Measurements from ENCODE around the gene CIDEB. TPM values are rescaled to one million over a fixed set of nuclear protein-coding genes. Genes with fewer than 3 reads are reported as not detected.
A peak's percentile ranks its signal among the peaks of the same experiment; 100 is the strongest.

The CIDEB gene
- total RNA-seq, 1 experiment from 2014 or later: not detected

- WGBS (ENCODE audit: extremely low coverage, insufficient read length, low lambda C conversion rate): no CpG with 5 or more reads among the region's 9 CpGs
- no peak overlapping the region for H3K4me2 ChIP-seq (ENCODE audit: insufficient read depth, insufficient read length, low read length)
- H2AK5ac ChIP-seq (ENCODE audit: insufficient read length, low read length): no peak overlapping the region
- no peak overlapping the region for H3K27ac ChIP-seq (ENCODE audit: insufficient read length, low read depth, low read length)
- TF ChIP-seq CTCF (conservative IDR thresholded peaks at IDR 0.05): no peak
- no peak overlapping the region for H2AFZ ChIP-seq (ENCODE audit: low read length)
- H4K91ac ChIP-seq (ENCODE audit: insufficient read length, low read depth, low read length): no peak overlapping the region
- no peaks in the 10 kb centered on the region; the same call in 1 of the 2 replicates for H3K27me3 ChIP-seq (ENCODE audit: insufficient read depth, low read length)
- no peak overlapping the region for H3K23ac ChIP-seq (ENCODE audit: insufficient read length, low read depth, low read length)
- Mint-ChIP-seq H3K9me3 (no peaks in the 10 kb centered on the region; a peak in 3 of 5 replicates), H3K27me3 (ENCODE audit: low read depth) (peaks cover 64% of the 10 kb centered on the region), H3K4me3 (no peak overlapping the region), H3K27ac (peak overlapping the region in 1 of 3 experiments; percentile 84; a peak in 1 of 7 replicates), H3K36me3 (ENCODE audit: insufficient read depth in 1 of 3, low read depth in 3 of 3) (no peaks in the 10 kb centered on the region), H3K4me1 (no peaks in the 10 kb centered on the region)
- no peak overlapping the region for H3T11ph ChIP-seq (ENCODE audit: low read length)
- H4K8ac ChIP-seq (replicated peaks; ENCODE audit: insufficient read length, low read depth, low read length): no peak overlapping the region
- no peak overlapping the region for H2BK120ac ChIP-seq (ENCODE audit: low read depth, low read length, poor library complexity, severe bottlenecking)
- H3K23me2 ChIP-seq (ENCODE audit: insufficient read length, low read depth, low read length, poor library complexity, severe bottlenecking): no peaks in the 10 kb centered on the region
- no peaks in the 10 kb centered on the region for H3K79me2 ChIP-seq (ENCODE audit: insufficient read depth, low read length)
- H3K4ac ChIP-seq (ENCODE audit: low read depth, low read length): no peak overlapping the region
- no peak overlapping the region for H2BK20ac ChIP-seq (ENCODE audit: low read depth, low read length, poor library complexity, severe bottlenecking)
- no peak overlapping the region for H2BK5ac ChIP-seq (ENCODE audit: insufficient read length, low read length)
- no peaks in the 10 kb centered on the region for H4K20me1 ChIP-seq (ENCODE audit: control insufficient read depth, insufficient read depth, insufficient read length)
- no peak overlapping the region for H4K5ac ChIP-seq (ENCODE audit: insufficient read length, low read depth, low read length)
- no peak overlapping the region for H2BK15ac ChIP-seq (ENCODE audit: low read depth, low read length)
- no peak for DNase-seq
- H3K79me1 ChIP-seq (ENCODE audit: insufficient read depth, low read depth, low read length, poor library complexity, severe bottlenecking): no peaks in the 10 kb centered on the region
- no peaks in the 10 kb centered on the region for H3K9me3 ChIP-seq (ENCODE audit: control insufficient read depth, low read depth, low read length)
- no peak overlapping the region for H3K18ac ChIP-seq (ENCODE audit: insufficient read length, low read depth, low read length)
- H3K14ac ChIP-seq (ENCODE audit: insufficient read depth, low read length): no peak overlapping the region
- H2BK12ac ChIP-seq (ENCODE audit: insufficient read length, low read depth, low read length): no peak overlapping the region
- H3K56ac ChIP-seq (ENCODE audit: insufficient read length, low read depth, low read length): no peak overlapping the region
- no peaks in the 10 kb centered on the region for H3K4me1 ChIP-seq (ENCODE audit: insufficient read depth, low read length)
- H3K9ac ChIP-seq (ENCODE audit: extremely low read depth, insufficient read length, low read length): no peak overlapping the region
These were observed 18.2 kb upstream of the CIDEB start for GRCh38 chr14:24325963-24326362.
